ENCODE measurements around the gene VPS25.

VPS25 gene

DNA sequence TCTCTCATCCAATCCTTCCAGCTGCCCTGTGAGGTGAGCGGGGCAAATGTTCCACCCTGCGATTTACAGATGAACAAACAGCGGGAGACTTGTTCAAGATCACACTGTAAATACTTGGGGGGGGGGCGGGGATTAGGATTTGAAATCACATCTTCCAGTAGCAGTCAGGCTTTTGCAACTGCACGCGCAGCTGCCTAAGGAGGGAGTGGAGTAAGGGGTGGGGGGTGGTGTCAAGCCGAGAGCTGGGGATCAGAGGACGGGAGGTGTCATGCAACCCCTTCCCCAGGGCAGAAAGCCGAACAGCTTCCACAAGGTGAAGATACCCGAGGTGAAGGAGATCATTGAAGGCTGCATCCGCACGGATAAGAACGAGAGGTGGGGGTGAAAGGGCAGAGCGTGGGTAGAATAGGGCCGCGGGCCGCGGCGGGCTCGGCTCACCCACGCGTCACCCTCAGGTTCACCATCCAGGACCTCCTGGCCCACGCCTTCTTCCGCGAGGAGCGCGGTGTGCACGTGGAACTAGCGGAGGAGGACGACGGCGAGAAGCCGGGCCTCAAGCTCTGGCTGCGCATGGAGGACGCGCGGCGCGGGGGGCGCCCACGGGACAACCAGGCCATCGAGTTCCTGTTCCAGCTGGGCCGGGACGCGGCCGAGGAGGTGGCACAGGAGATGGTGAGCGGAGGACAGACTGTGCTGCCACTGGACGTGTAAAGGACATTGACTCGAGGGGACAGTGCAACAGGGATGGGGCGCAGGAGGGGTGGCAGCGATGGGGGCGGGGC is 11.8 kb downstream of the VPS25 start:
- no peak for DNase-seq (ENCODE audit: low spot score)
- in situ Hi-C loops (cut with MboI; ENCODE audit: low sequenced_read_pairs, unreplicated experiment), result no loop called here
- TF ChIP-seq, protein P1, sequence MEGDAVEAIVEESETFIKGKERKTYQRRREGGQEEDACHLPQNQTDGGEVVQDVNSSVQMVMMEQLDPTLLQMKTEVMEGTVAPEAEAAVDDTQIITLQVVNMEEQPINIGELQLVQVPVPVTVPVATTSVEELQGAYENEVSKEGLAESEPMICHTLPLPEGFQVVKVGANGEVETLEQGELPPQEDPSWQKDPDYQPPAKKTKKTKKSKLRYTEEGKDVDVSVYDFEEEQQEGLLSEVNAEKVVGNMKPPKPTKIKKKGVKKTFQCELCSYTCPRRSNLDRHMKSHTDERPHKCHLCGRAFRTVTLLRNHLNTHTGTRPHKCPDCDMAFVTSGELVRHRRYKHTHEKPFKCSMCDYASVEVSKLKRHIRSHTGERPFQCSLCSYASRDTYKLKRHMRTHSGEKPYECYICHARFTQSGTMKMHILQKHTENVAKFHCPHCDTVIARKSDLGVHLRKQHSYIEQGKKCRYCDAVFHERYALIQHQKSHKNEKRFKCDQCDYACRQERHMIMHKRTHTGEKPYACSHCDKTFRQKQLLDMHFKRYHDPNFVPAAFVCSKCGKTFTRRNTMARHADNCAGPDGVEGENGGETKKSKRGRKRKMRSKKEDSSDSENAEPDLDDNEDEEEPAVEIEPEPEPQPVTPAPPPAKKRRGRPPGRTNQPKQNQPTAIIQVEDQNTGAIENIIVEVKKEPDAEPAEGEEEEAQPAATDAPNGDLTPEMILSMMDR (IDR thresholded peaks at IDR 0.05; ENCODE audit: borderline replicate concordance, control extremely low read depth, extremely low read depth, insufficient read depth, missing control alignments), result no peak

DNA sequence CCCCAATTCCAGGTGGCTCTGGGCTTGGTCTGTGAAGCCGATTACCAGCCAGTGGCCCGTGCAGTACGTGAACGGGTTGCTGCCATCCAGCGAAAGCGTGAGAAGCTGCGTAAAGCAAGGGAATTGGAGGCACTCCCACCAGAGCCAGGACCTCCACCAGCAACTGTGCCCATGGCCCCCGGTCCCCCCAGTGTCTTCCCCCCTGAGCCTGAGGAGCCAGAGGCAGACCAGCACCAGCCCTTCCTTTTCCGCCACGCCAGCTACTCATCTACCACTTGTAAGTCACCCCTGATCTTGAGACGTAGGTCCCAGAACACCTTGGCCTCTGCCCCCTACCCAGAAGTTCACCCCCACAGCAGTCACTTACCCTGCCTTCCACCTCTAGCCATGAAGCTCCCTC is 14.0 kb downstream of the VPS25 start:
- no peak for DNase-seq (ENCODE audit: low spot score)
- in situ Hi-C loops (cut with MboI; ENCODE audit: low sequenced_read_pairs, unreplicated experiment), result no loop called here

DNA sequence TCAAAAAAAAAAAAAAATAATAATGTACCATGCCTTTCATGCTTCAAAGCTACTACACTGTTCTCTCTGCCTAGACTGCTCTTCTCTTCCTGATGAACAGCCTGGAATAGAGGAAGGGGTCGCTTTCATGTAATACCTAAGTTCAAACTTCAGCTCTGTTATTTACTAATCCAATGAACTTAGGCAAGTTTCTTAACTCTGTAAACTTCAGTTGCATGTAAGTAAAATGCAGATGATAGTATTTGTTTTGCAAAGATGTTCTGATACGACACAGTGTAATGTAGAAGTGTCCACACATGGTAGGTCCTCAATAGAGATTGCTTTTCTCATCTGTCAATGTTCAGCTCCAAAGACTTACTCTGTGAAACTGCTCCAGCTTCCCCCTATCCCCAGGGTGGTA is 18.7 kb downstream of the VPS25 start:
- no peak for DNase-seq (ENCODE audit: low spot score)
- in situ Hi-C loops (cut with MboI; ENCODE audit: low sequenced_read_pairs, unreplicated experiment), result no loop called here
- TF ChIP-seq, protein P1 (IDR thresholded peaks at IDR 0.05; ENCODE audit: borderline replicate concordance, control extremely low read depth, extremely low read depth, insufficient read depth, missing control alignments), result no peak

More for the DNA sequence above, 14.0 kb downstream of the VPS25 start:
- TF ChIP-seq, protein P1 (IDR thresholded peaks at IDR 0.05; ENCODE audit: borderline replicate concordance, control extremely low read depth, extremely low read depth, insufficient read depth, missing control alignments), result no peak

DNA sequence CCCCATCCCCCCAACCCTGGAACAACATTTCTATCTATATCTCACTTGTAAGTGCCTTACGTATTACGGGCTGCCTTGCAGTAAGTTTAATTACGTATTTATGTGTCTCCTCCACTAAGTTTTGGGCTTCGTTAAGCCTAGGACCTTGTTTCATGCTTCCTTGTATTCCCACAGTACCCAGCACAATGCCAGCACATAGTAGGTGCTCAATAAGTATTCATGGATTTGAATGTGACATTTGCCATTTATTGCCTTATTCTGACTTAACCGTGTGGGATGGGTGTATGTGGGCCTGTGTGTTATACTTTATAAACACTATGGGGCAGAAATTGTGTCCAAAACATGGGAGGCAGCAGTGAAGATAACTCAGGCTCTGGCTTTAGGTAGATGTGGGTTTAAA is 19.3 kb downstream of the VPS25 start:
- TF ChIP-seq, protein P1 (IDR thresholded peaks at IDR 0.05; ENCODE audit: borderline replicate concordance, control extremely low read depth, extremely low read depth, insufficient read depth, missing control alignments), result no peak
- no peak for DNase-seq (ENCODE audit: low spot score)
- in situ Hi-C loops (cut with MboI; ENCODE audit: low sequenced_read_pairs, unreplicated experiment), result no loop called here

DNA sequence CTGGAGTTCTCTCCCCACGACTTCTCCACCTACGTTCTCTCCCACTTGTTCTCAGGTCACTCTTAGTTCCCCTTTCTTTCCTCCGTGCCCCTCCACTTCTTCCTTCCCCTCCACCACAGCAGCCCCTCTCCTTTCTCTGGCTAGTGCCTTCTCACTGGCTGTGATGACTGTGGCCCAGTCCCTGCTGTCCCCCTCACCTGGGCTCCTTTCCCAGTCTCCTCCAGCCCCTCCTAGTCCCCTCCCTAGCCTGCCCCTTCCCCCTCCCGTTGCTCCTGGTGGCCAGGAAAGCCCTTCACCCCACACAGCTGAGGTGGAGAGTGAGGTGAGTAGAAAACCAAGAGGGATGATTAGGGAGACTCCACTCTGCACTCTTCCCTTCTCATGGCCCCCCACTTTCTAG is 21.8 kb downstream of the VPS25 start:
- DNase-seq (ENCODE audit: low spot score), result no peak
- in situ Hi-C loops (cut with MboI; ENCODE audit: low sequenced_read_pairs, unreplicated experiment), result no loop called here

DNA sequence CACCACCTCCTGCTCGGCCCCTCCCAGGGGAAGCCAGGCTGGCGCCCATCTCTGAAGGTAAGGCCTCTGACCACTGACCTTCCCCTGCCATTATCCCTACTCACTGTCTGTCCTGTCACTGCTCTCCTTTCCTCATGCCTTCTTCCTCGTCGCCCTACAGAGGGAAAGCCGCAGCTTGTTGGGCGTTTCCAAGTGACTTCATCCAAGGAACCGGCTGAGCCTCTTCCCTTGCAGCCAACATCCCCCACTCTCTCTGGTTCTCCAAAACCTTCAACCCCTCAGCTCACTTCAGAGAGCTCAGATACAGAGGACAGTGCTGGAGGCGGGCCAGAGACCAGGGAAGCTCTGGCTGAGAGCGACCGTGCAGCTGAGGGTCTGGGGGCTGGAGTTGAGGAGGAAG is 22.2 kb downstream of the VPS25 start:
- in situ Hi-C loops (cut with MboI; ENCODE audit: low sequenced_read_pairs, unreplicated experiment), result no loop called here
- DNase-seq (ENCODE audit: low spot score), result no peak
- TF ChIP-seq, protein P1 (IDR thresholded peaks at IDR 0.05; ENCODE audit: borderline replicate concordance, control extremely low read depth, extremely low read depth, insufficient read depth, missing control alignments), result no peak

More for the DNA sequence above, 21.8 kb downstream of the VPS25 start:
- TF ChIP-seq, protein P1 (IDR thresholded peaks at IDR 0.05; ENCODE audit: borderline replicate concordance, control extremely low read depth, extremely low read depth, insufficient read depth, missing control alignments), result no peak
